Fibroblast of skin of right quadriceps (primary cell): Measurements from ENCODE around the gene GALC.

ENCODE experiments used
- DNase-seq: peaks from one replicate; pipeline ENCODE4 v3.0.0-alpha.2; 2013

Gene GALC

GRCh38 chr14:87952307-87953094, 40.5 kb downstream of the GALC start:
- no peak for DNase-seq

GRCh38 chr14:87944987-87945604, 47.9 kb downstream of the GALC start:
- peak; percentile 42 for DNase-seq

DNA sequence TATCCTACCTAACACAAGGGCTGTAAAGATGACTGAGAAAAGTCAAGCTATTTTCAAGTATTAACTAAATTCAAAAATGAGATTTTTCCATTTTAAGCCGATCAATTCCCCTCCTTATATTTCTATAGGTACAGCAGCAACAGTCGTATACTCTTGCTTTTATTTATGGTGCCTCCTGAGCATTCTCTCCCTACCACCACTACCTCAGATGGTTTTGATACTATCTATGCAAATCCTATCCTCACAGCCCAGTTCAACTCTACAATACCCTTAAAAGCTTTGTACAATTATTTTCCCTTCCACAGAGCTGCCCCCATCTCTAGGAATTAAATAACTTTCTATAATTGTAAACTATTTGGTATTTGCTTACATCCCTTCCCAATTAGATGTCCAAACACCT, 52.1 kb downstream of the GALC start:
- DNase-seq, result no peak

GRCh38 chr14:87940382-87940781, 52.6 kb downstream of the GALC start:
- no peak for DNase-seq

- DNase-seq, result no peak
Measured at GRCh38 chr14:87935886-87936285, 57.1 kb downstream of the GALC start.

DNA sequence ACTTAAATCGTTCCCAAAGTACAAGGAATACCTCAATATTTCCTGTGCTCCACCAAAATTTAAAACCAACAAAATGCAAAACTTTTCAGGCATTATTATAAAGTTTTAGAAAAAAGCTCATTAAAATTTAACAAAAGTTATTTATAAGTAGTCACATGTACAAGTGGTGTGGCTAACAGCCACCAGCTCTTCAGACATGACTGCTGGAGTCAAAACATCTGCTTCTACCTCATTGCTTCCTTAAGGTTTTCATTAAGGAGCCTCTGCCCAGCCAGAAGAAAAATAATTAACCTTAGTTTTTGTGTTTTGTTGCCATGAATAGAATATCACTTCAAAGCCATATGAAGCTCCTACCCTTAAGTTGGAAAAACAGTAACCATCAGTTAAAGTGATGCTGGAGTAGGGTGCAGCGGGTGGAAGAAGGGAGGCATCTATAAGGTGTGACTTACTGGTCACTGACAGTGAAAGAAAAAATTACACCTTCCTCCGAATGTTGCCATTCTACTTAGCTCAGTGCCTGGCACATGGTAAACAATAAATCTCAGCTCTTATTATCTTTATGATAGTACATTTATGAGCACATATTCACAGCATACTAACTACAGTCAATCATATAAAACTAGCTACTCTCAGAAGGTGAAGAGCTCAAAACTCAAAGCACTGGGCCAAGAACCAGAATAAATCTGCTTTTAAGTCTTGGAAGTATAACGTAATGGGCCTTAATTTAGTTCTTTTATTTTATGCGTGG, 57.7 kb downstream of the GALC start:
- no peak for DNase-seq

DNA sequence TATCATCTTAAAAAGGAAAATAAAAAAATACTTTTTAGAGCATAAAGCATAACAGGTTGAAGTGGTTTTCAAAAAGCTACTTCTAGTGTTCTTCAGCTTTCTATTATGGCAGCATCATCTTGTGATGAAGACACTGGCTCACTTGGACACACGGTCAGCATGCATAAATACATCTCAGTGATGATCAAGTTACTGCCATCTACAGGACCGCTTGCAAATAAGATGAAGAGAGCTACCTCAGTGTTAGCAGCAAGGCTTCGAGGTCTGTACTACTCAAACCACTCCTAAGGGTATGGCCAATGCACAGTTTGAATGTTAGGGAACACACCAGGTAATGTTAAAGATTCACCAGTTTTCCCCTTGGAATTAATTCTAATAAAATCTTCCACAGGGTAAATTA, 58.8 kb downstream of the GALC start:
- DNase-seq, result no peak

DNA sequence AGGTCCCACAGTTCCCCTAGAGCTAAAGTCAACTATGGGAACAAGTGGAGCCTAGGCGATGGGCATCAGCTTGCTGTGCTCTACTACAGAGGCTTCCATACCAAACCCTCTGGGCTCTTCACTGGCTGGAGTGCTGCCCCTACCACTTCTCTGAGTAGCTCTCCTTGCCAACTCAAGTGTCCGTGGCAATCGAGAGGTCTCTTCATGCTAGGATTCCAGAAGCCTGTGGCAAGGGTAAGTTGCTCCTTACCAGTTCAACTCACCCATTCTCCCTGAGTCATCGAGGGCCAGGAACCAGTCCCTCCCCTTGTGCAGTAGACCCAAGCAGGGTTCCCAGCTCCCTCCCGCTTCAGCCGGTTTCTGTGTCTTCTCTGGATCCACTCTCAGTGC, 76.1 kb downstream of the GALC start:
- no peak for DNase-seq

DNA sequence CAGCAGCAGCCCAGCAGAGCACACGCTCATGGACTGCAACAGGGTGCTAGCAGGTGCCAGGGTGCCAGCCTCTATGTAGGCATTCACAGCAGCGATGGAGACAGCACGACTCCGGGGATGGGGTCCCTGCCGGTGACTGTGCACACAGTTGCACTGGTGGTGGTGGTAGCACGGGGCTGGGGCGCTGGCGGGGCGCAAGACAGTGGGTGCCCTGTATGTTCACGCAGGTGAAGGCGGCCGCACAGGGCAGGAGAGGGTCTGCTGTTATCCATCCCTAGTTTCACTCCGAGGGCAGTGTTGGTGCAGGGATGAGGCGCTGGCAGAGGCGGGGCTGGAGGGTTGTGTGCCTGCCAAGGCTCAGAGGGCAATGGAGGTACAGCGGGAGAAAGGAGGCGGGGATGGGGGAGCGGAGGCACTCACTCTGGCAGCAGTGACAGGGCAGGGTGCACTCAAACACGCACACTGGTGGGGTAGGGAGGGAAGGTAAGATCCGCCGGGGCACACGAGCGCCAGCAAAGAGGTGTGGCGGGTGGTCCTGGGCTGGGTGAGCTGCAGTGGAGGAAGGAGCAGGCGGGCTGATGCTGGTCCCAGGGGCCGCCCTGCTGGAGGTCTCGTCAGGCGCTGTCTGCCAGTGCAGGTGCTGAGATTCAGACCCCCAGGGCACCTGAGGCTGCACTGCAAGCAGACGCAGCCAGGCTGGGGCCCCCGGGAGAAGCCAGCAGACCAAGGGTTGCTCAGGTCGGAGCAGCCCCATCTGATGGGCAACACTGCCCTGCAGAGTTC, 76.7 kb downstream of the GALC start:
- no peak for DNase-seq

DNA sequence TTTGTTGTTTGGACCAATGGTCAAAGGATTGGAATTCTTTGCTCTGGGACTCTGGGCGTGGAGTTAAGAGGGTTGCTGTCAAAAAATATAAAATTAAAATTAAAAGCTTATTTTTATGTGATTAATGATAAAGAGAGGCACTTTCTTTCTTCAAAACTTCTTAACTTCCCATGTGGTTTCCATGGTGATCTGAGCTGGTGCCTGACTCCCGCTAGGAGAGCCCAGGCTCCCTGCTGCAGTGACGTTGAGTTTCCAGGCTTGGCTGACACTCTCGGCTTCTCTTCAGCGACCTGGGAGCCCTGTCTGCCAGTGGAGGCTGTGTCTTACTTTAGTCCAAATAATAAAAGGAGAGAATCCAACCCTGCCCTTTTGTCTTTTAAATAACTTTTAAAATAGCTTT, 84.4 kb downstream of the GALC start:
- DNase-seq, result no peak

- DNase-seq, result no peak
Measured at GRCh38 chr14:87901652-87902051, 91.3 kb downstream of the GALC start.

GRCh38 chr14:87901236-87901635, 91.7 kb downstream of the GALC start:
- DNase-seq, result no peak

GRCh38 chr14:87899228-87899627, 93.8 kb downstream of the GALC start:
- no peak for DNase-seq

DNA sequence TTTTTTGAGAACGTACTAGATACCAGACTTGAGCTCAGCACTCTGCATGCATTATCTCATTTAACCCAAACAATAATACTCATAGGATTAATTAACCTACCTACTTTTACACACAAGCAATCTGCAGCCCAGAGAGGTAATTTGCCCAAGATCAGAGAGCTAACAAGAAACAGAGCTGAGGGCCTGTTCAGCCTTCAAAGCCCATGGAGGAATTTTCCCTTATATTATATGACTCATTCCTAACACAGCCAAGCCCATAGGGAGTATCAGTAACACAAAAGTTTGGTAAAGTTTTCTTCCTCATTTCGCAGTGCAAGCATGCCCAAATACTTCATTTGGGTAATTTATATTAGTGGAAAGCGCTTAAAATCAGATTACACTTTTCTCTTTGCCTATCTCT, 94.7 kb downstream of the GALC start:
- peak; percentile 40 for DNase-seq

DNA sequence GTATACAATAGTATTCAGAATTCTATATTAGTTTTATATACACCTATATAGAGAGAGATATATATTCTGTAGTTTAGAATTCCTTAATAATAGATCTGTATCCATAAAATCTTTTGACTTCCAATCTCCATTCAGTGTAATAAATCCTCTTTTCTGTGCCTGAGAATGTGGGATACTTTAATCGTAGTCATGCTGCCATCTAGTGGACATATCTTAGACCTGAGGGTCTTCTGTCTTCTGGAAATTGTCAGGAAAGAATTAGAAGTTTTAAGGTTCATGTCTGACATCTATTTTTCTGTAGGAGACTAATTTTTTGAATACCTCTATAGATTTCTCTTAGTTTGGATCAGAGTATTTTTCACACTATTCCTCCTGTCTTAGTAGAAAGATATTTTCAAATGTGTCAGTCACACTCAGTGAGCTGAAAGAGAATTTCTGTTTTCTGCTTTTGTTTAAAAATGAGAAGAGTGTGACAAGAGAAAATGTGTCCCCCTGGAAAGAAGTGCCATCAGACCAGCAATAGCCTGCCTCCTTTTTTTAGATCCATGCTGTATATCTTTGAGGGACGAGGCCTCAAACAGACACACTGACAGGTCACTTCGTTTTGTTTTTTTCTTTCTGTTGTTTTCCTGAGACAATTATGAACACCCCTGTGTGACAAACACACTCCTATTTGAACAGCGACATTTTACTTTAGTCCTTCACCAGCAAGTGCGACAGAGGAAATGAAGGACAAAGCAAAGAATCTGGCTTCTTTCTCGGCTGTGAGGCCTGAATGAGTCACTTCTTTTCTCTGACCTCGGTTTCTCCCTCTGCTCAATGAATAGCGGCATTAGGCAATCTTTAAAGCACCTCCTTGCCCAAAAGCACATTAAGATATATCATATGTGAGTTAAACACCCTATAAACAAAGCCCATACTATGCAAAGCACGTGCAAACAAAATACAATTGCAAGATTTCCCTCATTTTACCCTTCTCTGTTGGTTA, 96.3 kb downstream of the GALC start:
- DNase-seq, result peak; percentile 69

DNA sequence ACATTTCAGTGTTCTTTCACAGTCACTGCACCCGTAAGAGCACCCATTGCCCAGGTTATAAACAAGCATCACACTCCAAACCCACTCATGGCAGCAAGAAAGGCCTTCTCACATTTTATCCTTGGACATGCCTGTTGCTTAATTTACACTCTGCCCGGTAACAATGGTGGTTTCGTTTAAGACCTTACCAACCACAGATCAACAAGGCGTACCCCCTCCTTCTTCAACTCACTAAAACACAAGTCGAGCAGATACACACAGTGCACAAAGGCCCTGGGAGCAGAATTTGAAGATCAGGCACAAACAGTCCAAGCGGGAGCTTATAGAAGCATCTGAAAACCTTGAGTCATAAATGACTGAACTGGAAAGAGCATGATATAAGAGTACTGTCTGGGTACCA, 98.1 kb downstream of the GALC start:
- no peak for DNase-seq

DNA sequence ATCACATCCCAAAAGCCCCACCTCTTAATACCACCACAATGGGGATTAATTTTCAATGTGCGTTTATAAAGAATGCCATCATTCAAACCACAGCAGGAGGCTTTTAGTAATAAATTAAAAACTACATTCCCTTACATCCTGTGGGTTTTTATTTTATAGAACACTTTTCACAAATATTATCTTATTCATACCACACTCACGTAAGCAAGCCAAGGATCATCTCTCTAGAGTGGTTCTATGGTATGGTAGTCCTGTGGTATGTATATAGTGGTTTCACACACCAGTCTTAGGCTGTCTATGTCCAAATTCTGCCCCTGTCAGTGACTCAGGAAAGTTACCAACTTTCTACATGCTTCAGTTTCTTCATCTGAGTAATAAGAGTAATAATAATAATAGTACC, 100.2 kb downstream of the GALC start:
- peak; percentile 75 for DNase-seq

DNA sequence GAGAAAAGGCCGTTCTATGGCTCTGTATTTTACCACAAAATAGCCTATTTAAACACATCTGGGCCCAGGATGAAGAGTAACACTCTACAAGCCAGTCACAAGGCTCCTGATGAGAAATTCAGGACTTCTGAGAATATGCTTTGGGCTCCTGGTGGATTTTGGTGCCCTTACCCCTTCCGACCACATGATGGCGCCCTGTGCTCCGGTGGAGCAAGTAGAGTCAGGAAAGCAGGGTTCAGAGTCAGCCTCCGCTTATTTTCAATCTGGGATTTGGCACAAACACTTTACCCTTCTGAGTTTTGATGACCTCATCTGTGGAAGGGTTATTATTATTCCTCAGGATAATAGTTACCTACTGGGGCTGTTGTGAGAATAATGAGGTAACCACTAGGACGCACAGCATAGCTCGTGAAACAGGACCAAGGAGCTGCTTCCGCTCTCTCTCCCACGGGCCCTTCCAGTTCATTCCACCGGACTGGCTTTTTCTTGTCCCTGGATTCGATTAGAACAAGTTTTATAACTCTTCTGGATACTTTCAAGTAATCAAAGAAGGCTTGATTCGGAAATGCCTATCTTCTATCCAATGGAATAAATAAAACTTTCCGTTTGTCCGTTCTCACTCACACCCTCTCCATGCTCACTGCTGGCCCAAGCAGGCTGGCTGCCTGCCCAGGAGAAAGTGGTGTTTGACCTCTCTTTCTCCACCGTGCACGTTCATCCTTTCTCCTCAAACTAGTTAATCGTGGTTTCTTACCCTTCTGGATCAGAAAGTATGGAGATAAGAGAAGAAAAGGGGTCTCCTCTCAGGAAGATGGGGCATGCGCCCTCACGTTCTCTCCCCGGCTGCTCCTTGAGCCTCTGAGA, 104.6 kb downstream of the GALC start:
- DNase-seq, result no peak

- DNase-seq, result peak; percentile 78
Measured at GRCh38 chr14:87883750-87884149, 109.2 kb downstream of the GALC start.
